Lower lobe of right lung (tissue), 2 donors: ENCODE results near the gene IL25. TPM values are rescaled to one million over a fixed set of nuclear protein-coding genes. Genes with fewer than 3 reads are reported as not detected.
A peak's percentile ranks its signal among the peaks of the same experiment; 100 is the strongest.

ENCODE experiments used
- ATAC-seq, 2 donors: fragments of 200-7000 bp; cut with Tn5 transposase; one replicate each; pipeline ENCODE4 v1.9.1; 2020 to 2022; ENCODE audit warnings: mild to moderate bottlenecking in 2 of 2, moderate library complexity in 2 of 2
- DNase-seq: peaks from one replicate; pipeline ENCODE4 v3.0.0-alpha.2; 2020
- H3K27ac ChIP-seq: fragments of 200-600 bp; one replicate; pipeline ENCODE4 v1.8.0; 2022
- H3K27me3 ChIP-seq: fragments of 200-600 bp; one replicate; pipeline ENCODE4 v1.8.0; 2022; ENCODE audit warnings: low read depth
- H3K36me3 ChIP-seq: fragments of 200-600 bp; one replicate; pipeline ENCODE4 v1.8.0; 2022; ENCODE audit warnings: mild to moderate bottlenecking
- H3K4me1 ChIP-seq: fragments of 200-600 bp; one replicate; pipeline ENCODE4 v1.8.0; 2022
- H3K4me3 ChIP-seq: fragments of 200-600 bp; one replicate; pipeline ENCODE4 v1.8.0; 2022; ENCODE audit warnings: mild to moderate bottlenecking
- H3K9me3 ChIP-seq: fragments of 200-600 bp; one replicate; pipeline ENCODE4 v1.8.0; 2022
- CTCF ChIP-seq: fragments of 200-600 bp; IDR thresholded peaks from one replicate; pipeline ENCODE4 v1.8.0; 2022; ENCODE audit warnings: antibody characterized with exemption, mild to moderate bottlenecking
- intact Hi-C: fragments of 100-400 bp; cut with DNase I; formaldehyde crosslinking; loops from one replicate; pipeline ENCODE4 v1.11.0; 2022
- total RNA-seq: library from RNA; stranded (reverse); fragmentation: NEBNext Ultra II Directional; extraction: Animal tissue kit (Norgen Biotek cat#: 25700); gene quantifications from one replicate; pipeline ENCODE4 v1.2.1, GENCODE V29; 2021
- donor health status: DM: no; HTN: yes; CAD: no; lungs with severe emphysema.

The IL25 gene
- total RNA-seq, 1 donor from 2014 or later, result not detected

- no peak for DNase-seq
Observed at GRCh38 chr14:23327947-23328744, 44.5 kb upstream of the IL25 start.

GRCh38 chr14:23335623-23336022, 37.0 kb upstream of the IL25 start:
- H3K4me3 ChIP-seq, result no peak overlapping the region
- DNase-seq (no peak), ATAC-seq (no peak)
- H3K36me3 ChIP-seq, result no peaks in the 10 kb centered on the region
- no peak for TF ChIP-seq CTCF
- no peak overlapping the region for H3K27ac ChIP-seq
- no peaks in the 10 kb centered on the region for H3K9me3 ChIP-seq
- no peaks in the 10 kb centered on the region for H3K4me1 ChIP-seq
- intact Hi-C loops, result no loop called here
- no peaks in the 10 kb centered on the region for H3K27me3 ChIP-seq

More at GRCh38 chr14:23327947-23328744, 44.5 kb upstream of the IL25 start:
- Histone ChIP-seq H3K27ac (no peak overlapping the region), H3K36me3 (peaks cover 29% of the 10 kb centered on the region), H3K9me3 (no peaks in the 10 kb centered on the region), H3K4me3 (no peak overlapping the region), H3K27me3 (no peaks in the 10 kb centered on the region), H3K4me1 (peaks cover 4% of the 10 kb centered on the region)
- intact Hi-C loops, result no loop called here
- peak; percentile 88 for TF ChIP-seq CTCF
- ATAC-seq, result peak; percentile 82 to 86

GRCh38 chr14:23339506-23340268, 32.9 kb upstream of the IL25 start:
- no peak for TF ChIP-seq CTCF
- Histone ChIP-seq H3K4me3 (no peak overlapping the region), H3K27me3 (no peaks in the 10 kb centered on the region), H3K9me3 (no peaks in the 10 kb centered on the region), H3K4me1 (no peaks in the 10 kb centered on the region), H3K27ac (no peak overlapping the region), H3K36me3 (no peaks in the 10 kb centered on the region)
- DNase-seq (no peak), ATAC-seq (no peak)
- intact Hi-C loops, result no loop called here

- TF ChIP-seq CTCF, result no peak
- no peaks in the 10 kb centered on the region for H3K27me3 ChIP-seq
- intact Hi-C loops, result no loop called here
- ATAC-seq (no peak), DNase-seq (no peak)
- no peak overlapping the region for H3K27ac ChIP-seq
- H3K4me3 ChIP-seq, result no peak overlapping the region
- H3K4me1 ChIP-seq, result no peaks in the 10 kb centered on the region
- no peaks in the 10 kb centered on the region for H3K36me3 ChIP-seq
- H3K9me3 ChIP-seq, result no peaks in the 10 kb centered on the region
Observed at GRCh38 chr14:23344481-23344880, 28.1 kb upstream of the IL25 start.

GRCh38 chr14:23345987-23346692, 26.5 kb upstream of the IL25 start:
- DNase-seq, result no peak
- Histone ChIP-seq H3K4me3 (no peak overlapping the region), H3K36me3 (no peaks in the 10 kb centered on the region), H3K9me3 (no peaks in the 10 kb centered on the region), H3K27ac (no peak overlapping the region), H3K4me1 (no peaks in the 10 kb centered on the region), H3K27me3 (peaks cover 7% of the 10 kb centered on the region)
- ATAC-seq, result no peak
- intact Hi-C loops, result no loop called here
- no peak for TF ChIP-seq CTCF
